SH-SY5Y (cell line): ENCODE data around the gene SYNDIG1.

ENCODE experiments used
- GATA2 ChIP-seq: IDR thresholded peaks from 2 replicates; pipeline ENCODE4 v1.6.1; 2011; ENCODE audit warnings: mild to moderate bottlenecking, low read depth, low read length
- GATA3 ChIP-seq: IDR thresholded peaks from 2 replicates; pipeline ENCODE4 v1.6.1; 2011; ENCODE audit warnings: low read depth, mild to moderate bottlenecking, low read length, moderate library complexity

- no peak for TF ChIP-seq GATA2
- no peak for TF ChIP-seq GATA3
Measured at GRCh38 chr20:24690408-24690807, 221.0 kb downstream of the SYNDIG1 start.
